Measurements from ENCODE around the gene MBNL1. TPM values are rescaled to one million over a fixed set of nuclear protein-coding genes. Genes with fewer than 3 reads are reported as not detected.

The MBNL1 gene
- total RNA-seq, 1 donor, result 545 TPM

DNA sequence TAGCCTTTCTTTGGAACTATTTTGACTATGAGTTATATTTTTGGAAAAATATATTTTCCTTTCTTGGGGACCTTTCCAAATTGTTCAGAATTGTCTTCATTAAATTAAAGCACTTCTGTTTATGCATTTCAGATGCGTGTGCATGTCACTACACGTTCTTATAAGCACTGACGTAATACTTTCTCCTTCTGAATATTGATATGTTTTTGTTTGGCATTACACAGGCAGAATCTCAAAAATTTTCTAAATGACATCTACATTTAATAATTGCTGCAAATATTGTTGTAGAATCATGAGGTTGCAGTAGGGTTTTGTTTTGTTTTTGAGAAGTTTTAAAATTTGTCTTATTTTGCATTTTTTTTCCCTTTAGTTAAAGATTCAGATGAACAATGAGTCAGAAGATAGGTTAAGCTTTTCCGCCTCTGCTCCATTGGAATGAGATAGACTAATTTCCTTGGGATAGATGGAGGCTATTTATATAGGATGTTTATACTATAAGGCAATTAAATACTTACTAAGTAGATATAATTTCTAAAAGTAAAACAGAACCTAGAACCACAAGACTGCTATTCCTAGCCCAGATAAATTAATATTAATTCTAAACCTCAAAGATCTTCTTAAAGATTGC is 110.8 kb downstream of the MBNL1 start:
- Histone ChIP-seq H3K27ac (ENCODE audit: low read depth, low read length) (peak overlapping the region; percentile 38), H3K4me2 (ENCODE audit: insufficient read depth, low read length) (no peak overlapping the region), H3K4me1 (ENCODE audit: insufficient read depth, low read length) (peaks cover 75% of the 10 kb centered on the region), H3K4me3 (ENCODE audit: insufficient read depth, low read length) (no peak overlapping the region), H3K36me3 (ENCODE audit: insufficient read depth, low read length) (peaks cover 12% of the 10 kb centered on the region), H3K9me3 (ENCODE audit: low read depth, low read length) (no peaks in the 10 kb centered on the region), H3K79me2 (ENCODE audit: insufficient read depth, low read length) (peaks cover 96% of the 10 kb centered on the region), H2AFZ (ENCODE audit: low read length) (no peak overlapping the region), H3K27me3 (ENCODE audit: insufficient read depth, low read length) (no peaks in the 10 kb centered on the region), H4K20me1 (ENCODE audit: insufficient read depth, low read length) (peaks cover 19% of the 10 kb centered on the region)
- DNase-seq (ENCODE audit: insufficient read length, low spot score, missing footprints), result peak; percentile 17
- TF ChIP-seq, protein P1, sequence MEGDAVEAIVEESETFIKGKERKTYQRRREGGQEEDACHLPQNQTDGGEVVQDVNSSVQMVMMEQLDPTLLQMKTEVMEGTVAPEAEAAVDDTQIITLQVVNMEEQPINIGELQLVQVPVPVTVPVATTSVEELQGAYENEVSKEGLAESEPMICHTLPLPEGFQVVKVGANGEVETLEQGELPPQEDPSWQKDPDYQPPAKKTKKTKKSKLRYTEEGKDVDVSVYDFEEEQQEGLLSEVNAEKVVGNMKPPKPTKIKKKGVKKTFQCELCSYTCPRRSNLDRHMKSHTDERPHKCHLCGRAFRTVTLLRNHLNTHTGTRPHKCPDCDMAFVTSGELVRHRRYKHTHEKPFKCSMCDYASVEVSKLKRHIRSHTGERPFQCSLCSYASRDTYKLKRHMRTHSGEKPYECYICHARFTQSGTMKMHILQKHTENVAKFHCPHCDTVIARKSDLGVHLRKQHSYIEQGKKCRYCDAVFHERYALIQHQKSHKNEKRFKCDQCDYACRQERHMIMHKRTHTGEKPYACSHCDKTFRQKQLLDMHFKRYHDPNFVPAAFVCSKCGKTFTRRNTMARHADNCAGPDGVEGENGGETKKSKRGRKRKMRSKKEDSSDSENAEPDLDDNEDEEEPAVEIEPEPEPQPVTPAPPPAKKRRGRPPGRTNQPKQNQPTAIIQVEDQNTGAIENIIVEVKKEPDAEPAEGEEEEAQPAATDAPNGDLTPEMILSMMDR (IDR thresholded peaks at IDR 0.05; ENCODE audit: extremely low read depth, low read depth, low read length), result no peak

DNA sequence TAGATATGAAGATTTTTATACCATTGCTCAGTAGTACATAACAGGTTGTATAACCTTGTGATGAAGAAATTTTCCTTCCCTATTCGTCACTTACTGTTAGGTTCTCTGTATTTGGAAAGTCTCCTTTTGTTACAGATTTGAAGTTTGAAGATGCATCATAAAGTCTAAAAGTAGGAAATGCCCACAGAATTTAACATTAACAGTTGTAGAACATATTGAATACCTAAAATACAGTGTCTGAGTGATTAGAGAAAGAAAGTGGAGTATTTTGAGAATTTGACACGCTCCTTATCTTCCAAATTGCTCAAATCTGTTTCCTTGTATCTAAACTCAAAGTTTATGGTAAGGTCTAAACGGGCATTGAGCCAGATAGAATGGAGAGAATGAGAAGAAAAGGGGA is 111.3 kb downstream of the MBNL1 start:
- no peak for DNase-seq (ENCODE audit: insufficient read length, low spot score, missing footprints)

DNA sequence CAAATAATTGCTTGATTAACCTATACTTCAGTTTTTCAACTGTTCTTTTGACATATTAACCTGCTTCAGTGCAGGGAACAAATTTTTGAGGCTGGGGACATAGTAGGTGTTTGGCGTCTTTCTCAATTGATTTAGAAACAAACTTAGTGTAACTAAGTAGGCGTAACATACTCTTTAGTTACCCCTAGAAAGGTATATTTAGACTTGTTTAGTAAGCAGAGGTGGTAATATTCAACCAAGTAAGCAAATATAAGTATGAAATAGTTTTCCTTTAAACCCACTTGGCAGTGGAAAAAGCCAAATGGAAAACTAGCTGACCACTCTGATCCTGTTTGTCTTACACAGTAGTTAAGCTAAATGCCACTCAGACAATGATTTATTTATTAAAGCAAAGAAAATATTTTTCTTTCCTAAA is 113.2 kb downstream of the MBNL1 start:
- H3K4me1 ChIP-seq (ENCODE audit: insufficient read depth, low read length), result peaks cover 73% of the 10 kb centered on the region
- H3K79me2 ChIP-seq (ENCODE audit: insufficient read depth, low read length), result peaks cover 97% of the 10 kb centered on the region
- peaks cover 28% of the 10 kb centered on the region for H4K20me1 ChIP-seq (ENCODE audit: insufficient read depth, low read length)
- no peaks in the 10 kb centered on the region for H3K27me3 ChIP-seq (ENCODE audit: insufficient read depth, low read length)
- peak overlapping the region; percentile 81 for H3K4me2 ChIP-seq (ENCODE audit: insufficient read depth, low read length)
- H3K36me3 ChIP-seq (ENCODE audit: insufficient read depth, low read length), result peaks cover 12% of the 10 kb centered on the region
- no peak for DNase-seq (ENCODE audit: insufficient read length, low spot score, missing footprints)
- H3K4me3 ChIP-seq (ENCODE audit: insufficient read depth, low read length), result peak overlapping the region; percentile 46
- H3K9me3 ChIP-seq (ENCODE audit: low read depth, low read length), result no peaks in the 10 kb centered on the region
- TF ChIP-seq, protein P1 (IDR thresholded peaks at IDR 0.05; ENCODE audit: extremely low read depth, low read depth, low read length), result no peak
- H3K27ac ChIP-seq (ENCODE audit: low read depth, low read length), result peak overlapping the region; percentile 68
- no peak overlapping the region for H2AFZ ChIP-seq (ENCODE audit: low read length)

More for the DNA sequence above, 111.3 kb downstream of the MBNL1 start:
- peak overlapping the region; percentile 29 for H3K4me2 ChIP-seq (ENCODE audit: insufficient read depth, low read length)
- H3K4me1 ChIP-seq (ENCODE audit: insufficient read depth, low read length), result peaks cover 75% of the 10 kb centered on the region
- peaks cover 96% of the 10 kb centered on the region for H3K79me2 ChIP-seq (ENCODE audit: insufficient read depth, low read length)
- H2AFZ ChIP-seq (ENCODE audit: low read length), result no peak overlapping the region
- H3K27me3 ChIP-seq (ENCODE audit: insufficient read depth, low read length), result no peaks in the 10 kb centered on the region
- H3K9me3 ChIP-seq (ENCODE audit: low read depth, low read length), result no peaks in the 10 kb centered on the region
- H3K27ac ChIP-seq (ENCODE audit: low read depth, low read length), result peak overlapping the region; percentile 38
- TF ChIP-seq, protein P1 (IDR thresholded peaks at IDR 0.05; ENCODE audit: extremely low read depth, low read depth, low read length), result no peak
- H3K4me3 ChIP-seq (ENCODE audit: insufficient read depth, low read length), result no peak overlapping the region
- H4K20me1 ChIP-seq (ENCODE audit: insufficient read depth, low read length), result peaks cover 19% of the 10 kb centered on the region
- H3K36me3 ChIP-seq (ENCODE audit: insufficient read depth, low read length), result peaks cover 12% of the 10 kb centered on the region

DNA sequence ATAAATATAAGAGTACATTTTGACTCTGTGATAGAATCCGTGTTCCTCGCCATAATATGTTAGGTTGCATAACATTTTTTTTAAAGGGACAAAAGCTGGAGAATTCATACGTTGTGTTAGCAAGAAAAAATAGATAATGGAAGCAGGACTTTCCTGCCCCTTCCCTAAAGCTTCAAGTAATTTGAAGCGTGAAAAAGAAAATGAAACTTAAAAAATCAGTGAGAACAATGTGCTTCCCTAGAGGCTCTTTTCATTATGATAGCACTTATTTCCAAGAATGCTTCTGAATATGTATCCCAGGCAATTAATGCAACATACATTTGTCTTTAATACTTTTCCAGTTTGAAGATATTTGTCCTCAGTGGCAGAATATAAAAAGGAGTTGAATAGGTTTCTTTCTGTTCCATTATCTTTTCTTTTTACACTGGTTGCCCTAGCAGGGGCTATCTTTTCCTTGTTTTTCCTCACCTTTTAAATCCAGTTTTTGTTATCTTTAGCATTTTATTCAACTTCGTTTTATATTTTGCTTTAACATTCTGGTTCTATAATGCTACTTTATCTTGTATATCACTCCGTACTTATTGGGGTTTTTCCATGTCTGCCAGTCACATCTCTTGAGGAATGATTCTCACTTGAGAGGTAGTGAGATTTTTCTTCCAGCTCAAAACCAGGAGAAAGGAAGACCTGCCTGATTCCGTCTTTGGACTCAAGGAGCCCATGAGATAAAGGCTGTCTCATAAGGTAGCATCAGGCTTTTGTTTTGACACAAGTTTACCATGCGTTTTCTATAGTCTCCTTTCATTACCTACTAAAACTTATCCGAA is 113.8 kb downstream of the MBNL1 start:
- H3K4me3 ChIP-seq (ENCODE audit: insufficient read depth, low read length), result peak overlapping the region; percentile 46

More for the DNA sequence above, 113.8 kb downstream of the MBNL1 start:
- TF ChIP-seq, protein P1 (IDR thresholded peaks at IDR 0.05; ENCODE audit: extremely low read depth, low read depth, low read length), result no peak
- H3K79me2 ChIP-seq (ENCODE audit: insufficient read depth, low read length), result peaks cover 96% of the 10 kb centered on the region
- H3K4me2 ChIP-seq (ENCODE audit: insufficient read depth, low read length), result peak overlapping the region; percentile 81
- no peaks in the 10 kb centered on the region for H3K9me3 ChIP-seq (ENCODE audit: low read depth, low read length)
- no peaks in the 10 kb centered on the region for H3K27me3 ChIP-seq (ENCODE audit: insufficient read depth, low read length)
- peaks cover 70% of the 10 kb centered on the region for H3K4me1 ChIP-seq (ENCODE audit: insufficient read depth, low read length)
- DNase-seq (ENCODE audit: insufficient read length, low spot score, missing footprints), result no peak
- peaks cover 12% of the 10 kb centered on the region for H3K36me3 ChIP-seq (ENCODE audit: insufficient read depth, low read length)
- peak overlapping the region; percentile 68 for H3K27ac ChIP-seq (ENCODE audit: low read depth, low read length)
- H2AFZ ChIP-seq (ENCODE audit: low read length), result no peak overlapping the region
- peaks cover 28% of the 10 kb centered on the region for H4K20me1 ChIP-seq (ENCODE audit: insufficient read depth, low read length)
